NB4 (cell line): Measurements from ENCODE around the gene SLC7A8.

Experiments
- DNase-seq: peaks from one replicate; pipeline ENCODE4 v3.0.0; 2010; ENCODE audit warnings: low read depth
- H3K4me3 ChIP-seq: one replicate; pipeline ENCODE4 v1.5.1; 2011; ENCODE audit warnings: mild to moderate bottlenecking, low read depth, low read length, moderate library complexity
- MYC ChIP-seq: IDR thresholded peaks from 2 replicates; pipeline ENCODE4 v1.6.1; 2011; ENCODE audit warnings: low read depth, low read length
- POLR2A ChIP-seq: IDR thresholded peaks from 2 replicates; pipeline ENCODE4 v1.6.1; 2011; ENCODE audit warnings: mild to moderate bottlenecking; ENCODE audit not compliant: insufficient read length; ENCODE audit errors: extremely low read depth
- TF ChIP-seq, protein P1 (sequence below): IDR thresholded peaks from 2 replicates; pipeline ENCODE4 v1.6.1; 2011; ENCODE audit warnings: low read depth, low read length
- TF ChIP-seq, protein P2 (sequence below): IDR thresholded peaks from one replicate; pipeline ENCODE4 v1.5.1; 2012; ENCODE audit warnings: low read depth, low read length

Gene SLC7A8

DNA sequence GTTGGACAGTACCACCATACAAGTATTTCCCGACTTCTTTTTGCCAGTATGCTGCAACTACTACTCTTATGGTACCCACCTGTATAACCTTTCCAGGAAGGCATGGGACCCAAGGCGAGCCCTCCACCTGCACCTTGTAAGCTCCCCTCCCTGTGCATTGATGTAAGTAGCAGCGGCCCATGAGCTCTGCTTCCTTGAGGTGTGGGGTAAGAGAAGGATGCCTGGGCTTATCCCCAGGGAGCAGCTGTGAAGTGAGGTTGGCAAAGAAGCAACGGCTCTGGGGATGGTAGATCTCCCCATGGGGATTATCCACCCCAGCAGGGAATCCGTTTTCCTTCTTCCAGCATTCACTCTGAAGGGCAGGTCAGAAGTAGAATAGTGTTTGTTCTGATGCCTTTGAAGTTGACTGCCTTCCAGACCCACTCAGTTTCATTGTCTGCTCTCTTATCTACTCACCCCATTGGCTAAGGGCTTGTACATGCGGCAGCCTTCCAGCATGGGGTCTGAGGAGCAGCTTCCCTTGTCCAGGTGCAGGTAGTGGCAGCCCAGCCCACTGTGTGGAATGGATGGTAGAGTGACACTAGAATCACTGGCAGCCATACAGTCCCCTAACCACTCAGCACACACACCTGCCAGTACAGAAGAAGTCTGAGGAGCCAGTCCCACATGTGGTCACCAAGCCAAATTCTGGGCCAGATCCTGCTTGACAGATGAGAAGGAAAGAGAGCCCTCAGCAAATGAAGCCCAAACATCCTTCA lies 82.1 kb downstream of the SLC7A8 start:
- H3K4me3 ChIP-seq: no peak overlapping the region
- DNase-seq: no peak
- TF ChIP-seq POLR2A (no peak), MYC (no peak)
- TF ChIP-seq, protein P1, sequence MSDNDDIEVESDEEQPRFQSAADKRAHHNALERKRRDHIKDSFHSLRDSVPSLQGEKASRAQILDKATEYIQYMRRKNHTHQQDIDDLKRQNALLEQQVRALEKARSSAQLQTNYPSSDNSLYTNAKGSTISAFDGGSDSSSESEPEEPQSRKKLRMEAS: no peak
- TF ChIP-seq, protein P2, sequence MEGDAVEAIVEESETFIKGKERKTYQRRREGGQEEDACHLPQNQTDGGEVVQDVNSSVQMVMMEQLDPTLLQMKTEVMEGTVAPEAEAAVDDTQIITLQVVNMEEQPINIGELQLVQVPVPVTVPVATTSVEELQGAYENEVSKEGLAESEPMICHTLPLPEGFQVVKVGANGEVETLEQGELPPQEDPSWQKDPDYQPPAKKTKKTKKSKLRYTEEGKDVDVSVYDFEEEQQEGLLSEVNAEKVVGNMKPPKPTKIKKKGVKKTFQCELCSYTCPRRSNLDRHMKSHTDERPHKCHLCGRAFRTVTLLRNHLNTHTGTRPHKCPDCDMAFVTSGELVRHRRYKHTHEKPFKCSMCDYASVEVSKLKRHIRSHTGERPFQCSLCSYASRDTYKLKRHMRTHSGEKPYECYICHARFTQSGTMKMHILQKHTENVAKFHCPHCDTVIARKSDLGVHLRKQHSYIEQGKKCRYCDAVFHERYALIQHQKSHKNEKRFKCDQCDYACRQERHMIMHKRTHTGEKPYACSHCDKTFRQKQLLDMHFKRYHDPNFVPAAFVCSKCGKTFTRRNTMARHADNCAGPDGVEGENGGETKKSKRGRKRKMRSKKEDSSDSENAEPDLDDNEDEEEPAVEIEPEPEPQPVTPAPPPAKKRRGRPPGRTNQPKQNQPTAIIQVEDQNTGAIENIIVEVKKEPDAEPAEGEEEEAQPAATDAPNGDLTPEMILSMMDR: no peak

DNA sequence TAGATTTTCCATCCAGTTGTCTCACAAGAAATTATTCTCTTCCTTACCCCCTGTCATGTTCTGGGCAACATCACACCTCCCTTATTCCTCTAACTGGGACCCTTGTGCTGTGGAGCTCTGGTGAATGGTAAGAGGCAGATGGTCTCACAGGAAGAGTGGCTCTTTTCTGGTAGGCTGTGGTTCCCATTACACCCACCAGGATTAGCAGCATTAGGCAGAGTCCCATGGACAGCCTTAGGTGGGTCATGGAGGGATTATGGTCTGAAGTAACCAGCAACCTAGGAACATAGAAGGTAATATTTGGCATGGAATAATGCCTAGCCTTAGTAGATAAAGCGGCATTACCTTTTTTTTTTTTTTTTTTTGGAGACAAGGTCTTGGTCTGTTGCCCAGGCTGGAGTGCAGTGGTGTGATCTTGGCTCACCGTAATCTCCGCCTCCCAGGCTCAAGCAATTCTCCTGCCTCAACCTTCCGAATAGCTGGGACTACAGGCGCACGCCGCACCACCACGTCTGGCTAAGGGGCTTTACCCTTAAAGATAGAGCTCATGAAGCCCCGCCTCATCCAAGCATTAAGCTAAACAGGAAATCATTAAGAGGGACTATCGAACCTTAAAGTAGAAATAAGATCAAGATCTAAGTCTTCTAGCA lies 84.1 kb downstream of the SLC7A8 start:
- DNase-seq: no peak
- TF ChIP-seq, protein P1: no peak
- no peak for TF ChIP-seq MYC
- TF ChIP-seq, protein P2: no peak
- no peak for TF ChIP-seq POLR2A
- H3K4me3 ChIP-seq: no peak overlapping the region

DNA sequence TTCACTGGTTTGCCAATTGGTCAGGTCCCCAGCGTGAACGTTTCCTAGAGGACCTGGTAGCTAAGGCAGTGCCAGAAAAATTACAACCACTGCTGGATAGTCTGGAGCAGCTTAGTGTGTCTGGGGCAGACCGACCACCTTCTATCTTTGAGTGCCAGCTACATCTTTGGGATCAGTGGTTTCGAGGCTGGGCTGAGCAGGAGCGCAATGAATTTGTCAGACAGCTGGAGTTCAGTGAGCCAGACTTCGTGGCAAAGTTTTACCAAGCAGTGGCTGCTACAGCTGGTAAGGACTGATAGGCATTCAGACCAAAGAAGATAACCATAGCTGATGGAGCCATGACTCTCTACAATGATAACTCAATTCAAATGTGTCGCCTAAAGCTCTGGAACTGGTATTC lies 85.7 kb downstream of the SLC7A8 start:
- TF ChIP-seq, protein P1: no peak
- TF ChIP-seq MYC: no peak
- no peak for TF ChIP-seq POLR2A
- TF ChIP-seq, protein P2: no peak
- peak overlapping the region; percentile 88 for H3K4me3 ChIP-seq
- DNase-seq: no peak

DNA sequence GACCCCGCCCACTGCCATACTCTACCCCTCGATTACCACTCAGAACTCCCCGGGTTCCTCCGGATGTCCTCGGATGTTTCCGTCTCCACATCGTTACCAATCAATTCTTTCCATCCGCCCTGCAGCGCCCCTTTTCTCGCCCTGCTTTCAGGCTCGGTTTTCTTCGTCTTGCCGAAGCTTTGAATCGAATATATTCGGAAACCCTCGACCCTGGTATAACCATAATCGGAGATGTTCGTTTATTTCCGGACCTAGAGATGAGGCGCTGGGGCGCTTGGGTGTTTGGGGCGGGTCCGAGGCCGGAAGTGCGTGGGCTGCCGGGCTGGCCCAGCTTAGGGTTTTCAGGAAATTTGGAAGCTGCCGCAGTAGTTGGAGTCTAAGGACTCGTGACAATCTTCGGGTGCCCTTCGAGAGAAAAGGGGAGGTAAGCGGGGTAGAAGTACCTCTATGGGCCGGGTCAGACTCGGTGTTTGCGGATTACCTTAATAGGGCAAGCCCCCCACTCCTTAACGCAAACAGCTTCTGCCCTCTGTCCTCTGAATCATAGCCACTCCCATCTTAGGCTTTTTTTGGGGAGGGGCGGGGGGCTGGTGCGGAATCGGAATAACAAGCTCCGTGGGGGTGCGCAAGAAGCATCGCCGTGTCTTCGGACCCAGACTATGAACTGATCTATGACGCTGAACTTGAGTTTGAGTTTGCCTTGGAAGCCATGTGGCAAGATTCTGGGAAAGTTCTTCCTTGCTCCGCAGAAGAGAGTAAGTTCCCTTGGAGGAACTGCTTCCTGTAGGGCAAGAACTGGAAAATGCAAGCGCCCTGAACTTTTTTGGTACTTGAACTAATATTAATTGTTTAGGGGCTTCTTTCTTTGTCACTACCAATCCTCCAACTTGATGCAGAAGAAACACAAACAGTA lies 88.0 kb downstream of the SLC7A8 start, which contains the start of gene C14orf119:
TSS of gene C14orf119 (plus strand) at position 310 of the 913 bp plus-strand sequence. CDS start 2,154 bp downstream, outside the sequence.
- peak; percentile 99 for DNase-seq
- H3K4me3 ChIP-seq: peak within 1 kb of the TSS; percentile 88
- TF ChIP-seq POLR2A (peak; percentile 74), MYC (no peak)

DNA sequence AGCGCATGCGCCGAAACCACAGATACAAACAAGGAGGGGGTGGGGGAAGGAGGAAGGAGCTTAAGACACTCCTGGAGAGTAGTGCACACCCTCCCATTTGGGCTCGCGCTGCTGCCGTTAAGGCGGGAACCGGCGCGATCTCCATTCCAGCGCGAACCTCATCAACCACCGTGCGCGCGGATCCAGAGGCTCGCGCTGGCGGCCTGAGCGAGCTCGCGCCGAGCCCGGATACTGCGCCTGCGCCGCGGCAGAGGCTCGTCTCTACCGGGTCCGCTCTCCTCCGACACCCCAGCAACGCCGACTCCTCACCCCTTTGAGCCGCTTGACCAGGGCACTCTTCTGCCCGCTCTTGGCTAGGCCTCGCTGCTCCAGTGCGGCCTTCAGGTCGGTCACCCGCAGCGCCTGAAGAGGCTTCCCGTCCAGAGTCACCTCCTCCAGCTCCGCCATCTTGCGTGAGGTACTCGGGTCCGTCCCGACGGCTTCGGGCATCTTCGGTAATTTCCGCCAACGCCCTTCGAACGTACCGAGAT lies 88.7 kb downstream of the SLC7A8 start, which contains the start of gene ACIN1:
TSS of gene ACIN1 (minus strand) at position 471 of the 530 bp plus-strand sequence. CDS start at position 447, 24 bp downstream.
- TF ChIP-seq, protein P2: no peak
- TF ChIP-seq MYC: peak; percentile 30; the same call in 1 of the 2 replicates
- TF ChIP-seq POLR2A: peak; percentile 69
- TF ChIP-seq, protein P1: no peak
- H3K4me3 ChIP-seq: peak within 1 kb of the TSS; percentile 88
- DNase-seq: peak; percentile 92
